Activated naive CD4-positive, alpha-beta T cell treated with anti-CD3 and anti-CD28 coated beads, Interleukin-2, amount 10 ng/mL, durations not matched to agents 7 days and 5 days (primary cell): ENCODE measurements around the gene UBE2F.
"Not testable (repeated sequence)": the region's sequence is repeated elsewhere in the genome, so short reads cannot be mapped to it uniquely, and the experiment has no call there.

Experiments used
- CTCF ChIA-PET: fragments of 350-600 bp; sonication (Branson Sonifier 250); formaldehyde crosslinking; loops from one replicate; lab custom pipeline; 2021; ENCODE audit warnings: antibody characterized with exemption; lab: Charles Lee
- DNase-seq: peaks from one replicate; pipeline ENCODE4 v3.0.0-alpha.2; 2020
- H3K27ac Mint-ChIP-seq: one replicate; pipeline ENCODE4 v1.8.0; 2021; ENCODE audit warnings: mild to moderate bottlenecking, moderate library complexity, mixed read lengths
- H3K27me3 Mint-ChIP-seq: one replicate; pipeline ENCODE4 v1.8.0; 2021; ENCODE audit warnings: mild to moderate bottlenecking, mixed read lengths
- H3K36me3 Mint-ChIP-seq: one replicate; pipeline ENCODE4 v1.8.0; 2021; ENCODE audit warnings: mixed read lengths
- H3K4me1 Mint-ChIP-seq: one replicate; pipeline ENCODE4 v1.8.0; 2021; ENCODE audit warnings: mixed read lengths
- H3K4me3 Mint-ChIP-seq: one replicate; pipeline ENCODE4 v1.8.0; 2021; ENCODE audit warnings: mild to moderate bottlenecking, moderate library complexity, mixed read lengths
- H3K9me3 Mint-ChIP-seq: one replicate; pipeline ENCODE4 v1.8.0; 2021; ENCODE audit warnings: mixed read lengths

UBE2F gene

GRCh38 chr2:237934186-237934585 lies 32.6 kb upstream of the UBE2F start:
- CTCF ChIA-PET: no interaction called here
- H3K27me3 Mint-ChIP-seq: peaks cover 15% of the 10 kb centered on the region
- no peak overlapping the region for H3K27ac Mint-ChIP-seq
- H3K4me3 Mint-ChIP-seq: no peak overlapping the region
- no peak for DNase-seq
- H3K9me3 Mint-ChIP-seq: peaks cover 14% of the 10 kb centered on the region
- H3K4me1 Mint-ChIP-seq: peaks cover 21% of the 10 kb centered on the region
- peaks cover 7% of the 10 kb centered on the region for H3K36me3 Mint-ChIP-seq

- Mint-ChIP-seq H3K9me3 (peaks cover 4% of the 10 kb centered on the region), H3K27ac (no peak overlapping the region), H3K36me3 (peaks cover 6% of the 10 kb centered on the region), H3K4me3 (no peak overlapping the region), H3K4me1 (peaks cover 37% of the 10 kb centered on the region), H3K27me3 (peaks cover 15% of the 10 kb centered on the region)
- CTCF ChIA-PET: no interaction called here
- DNase-seq: no peak
Observed at GRCh38 chr2:237935740-237936452, 30.9 kb upstream of the UBE2F start.

DNA sequence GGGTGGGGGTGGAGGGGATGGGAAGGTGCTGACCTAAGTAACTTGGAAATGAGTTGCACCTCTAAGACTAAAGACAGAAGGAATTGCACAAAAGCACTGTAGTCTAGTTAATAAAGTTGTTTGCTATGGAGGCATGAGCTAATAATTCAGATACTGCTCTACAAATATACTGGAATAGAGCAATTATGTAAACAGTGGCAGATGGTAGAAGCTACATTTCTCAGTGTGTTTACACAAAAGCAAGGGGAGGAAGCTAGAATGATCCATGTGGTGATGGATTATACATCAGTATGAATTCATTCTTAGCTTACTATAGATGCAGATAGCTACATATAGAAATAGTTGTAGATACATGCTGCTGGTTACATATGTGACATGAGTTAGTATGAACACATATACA lies 27.6 kb upstream of the UBE2F start:
- Mint-ChIP-seq H3K9me3 (peaks cover 7% of the 10 kb centered on the region), H3K36me3 (peaks cover 16% of the 10 kb centered on the region), H3K4me3 (no peak overlapping the region), H3K4me1 (peaks cover 65% of the 10 kb centered on the region), H3K27ac (peak overlapping the region; percentile 19), H3K27me3 (peaks cover 8% of the 10 kb centered on the region)
- DNase-seq: no peak
- CTCF ChIA-PET: interaction anchor here (1.2 to 2.4 kb wide), 3 partner anchors 16 to 200 kb away, joined by 3 to 7 read pairs (median 3); no protein-coding TSS in a partner anchor

GRCh38 chr2:237940828-237941227 lies 26.0 kb upstream of the UBE2F start:
- CTCF ChIA-PET: interaction anchor here (2.4 kb wide), 1 partner anchor 17 kb away, joined by 7 read pairs; no protein-coding TSS in a partner anchor
- peak overlapping the region; percentile 96 for H3K27ac Mint-ChIP-seq
- DNase-seq: no peak
- no peak overlapping the region for H3K4me3 Mint-ChIP-seq
- peaks cover 4% of the 10 kb centered on the region for H3K27me3 Mint-ChIP-seq
- peaks cover 73% of the 10 kb centered on the region for H3K4me1 Mint-ChIP-seq
- H3K9me3 Mint-ChIP-seq: peaks cover 23% of the 10 kb centered on the region
- peaks cover 28% of the 10 kb centered on the region for H3K36me3 Mint-ChIP-seq

DNA sequence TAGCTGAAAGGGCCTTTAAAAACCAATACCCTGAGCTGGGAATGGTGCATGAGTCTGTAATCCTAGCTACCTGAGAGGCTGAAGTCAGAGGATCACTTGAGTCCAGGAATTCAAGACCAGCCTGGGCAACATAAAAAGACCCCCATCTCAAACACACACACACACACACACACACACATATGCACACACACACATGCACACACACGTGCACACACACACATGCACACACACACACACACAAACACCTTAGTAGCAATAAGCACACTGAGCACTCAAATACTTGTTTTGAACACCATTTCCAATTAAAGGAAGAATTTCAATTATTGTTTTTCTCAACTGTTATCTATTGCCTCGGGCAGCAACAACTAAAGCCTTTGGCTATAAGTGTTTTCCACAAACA lies 25.6 kb upstream of the UBE2F start:
- H3K9me3 Mint-ChIP-seq: peaks cover 27% of the 10 kb centered on the region
- H3K4me1 Mint-ChIP-seq: peaks cover 73% of the 10 kb centered on the region
- peaks cover 6% of the 10 kb centered on the region for H3K27me3 Mint-ChIP-seq
- H3K4me3 Mint-ChIP-seq: no peak overlapping the region
- H3K27ac Mint-ChIP-seq: peak overlapping the region; percentile 96
- DNase-seq: no peak
- CTCF ChIA-PET: interaction anchor here (2.4 kb wide), 1 partner anchor 18 kb away, joined by 7 read pairs; no protein-coding TSS in a partner anchor
- H3K36me3 Mint-ChIP-seq: peaks cover 33% of the 10 kb centered on the region

DNA sequence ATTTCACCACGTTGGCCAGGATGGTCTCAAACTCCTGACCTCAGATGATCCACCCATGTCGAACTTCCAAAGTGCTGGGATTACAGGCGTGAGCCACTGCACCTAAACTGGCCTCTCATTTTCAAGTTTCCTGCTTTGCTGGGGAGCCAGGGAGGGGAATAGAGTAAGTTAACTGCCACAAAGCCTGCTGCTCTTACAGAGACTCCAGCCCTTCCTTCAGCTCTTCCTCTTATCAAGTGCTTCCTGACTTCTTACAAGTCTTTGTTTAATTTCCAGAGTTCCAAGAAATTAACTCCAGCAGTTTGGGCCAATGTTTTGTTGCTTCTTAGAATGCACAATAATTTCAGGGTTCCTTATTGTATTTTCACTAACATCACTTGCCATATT lies 24.3 kb upstream of the UBE2F start:
- DNase-seq: no peak
- Mint-ChIP-seq H3K9me3 (peaks cover 32% of the 10 kb centered on the region), H3K27ac (peak overlapping the region; percentile 96), H3K36me3 (peaks cover 42% of the 10 kb centered on the region), H3K4me3 (peak overlapping the region; percentile 8), H3K4me1 (peaks cover 81% of the 10 kb centered on the region), H3K27me3 (peaks cover 6% of the 10 kb centered on the region)
- CTCF ChIA-PET: interaction anchor here (0.9 to 2.3 kb wide), 2 partner anchors 10 to 17 kb away, joined by 3 to 7 read pairs; no protein-coding TSS in a partner anchor

DNA sequence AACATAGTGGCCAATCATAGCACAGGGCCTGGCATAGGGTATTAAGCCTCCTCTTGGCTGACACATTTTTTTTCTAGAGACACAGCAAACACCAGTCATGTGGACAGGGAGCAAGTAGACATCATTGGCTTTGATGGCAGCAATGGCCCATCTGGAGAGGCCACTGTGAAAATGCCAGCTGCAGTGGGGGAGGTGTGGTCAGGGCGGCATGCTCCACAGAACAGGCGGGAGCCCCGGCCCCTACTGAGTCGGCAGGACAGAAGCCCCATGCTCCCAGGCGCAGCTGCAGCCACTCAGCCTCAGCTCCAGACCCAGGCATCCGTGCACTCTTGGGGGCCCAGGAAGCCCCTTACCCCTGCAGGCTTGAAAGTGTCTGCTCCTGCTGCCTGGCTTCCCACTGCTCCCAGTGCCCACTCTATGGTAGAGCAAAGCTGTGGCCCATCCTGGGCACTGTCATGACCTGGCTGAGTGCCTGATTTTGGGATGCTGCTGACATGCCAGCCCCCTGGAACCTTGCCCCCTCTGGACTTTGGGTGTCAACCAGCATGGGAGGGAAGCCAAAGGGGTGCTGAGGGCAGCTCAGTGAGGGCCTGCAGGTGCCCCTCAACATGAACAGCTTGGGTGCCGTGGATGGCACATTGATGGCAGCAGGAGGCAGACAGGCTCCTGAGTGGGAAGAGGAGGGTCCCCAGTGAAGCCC lies 23.3 kb upstream of the UBE2F start:
- Mint-ChIP-seq H3K9me3 (peaks cover 32% of the 10 kb centered on the region), H3K27me3 (peaks cover 6% of the 10 kb centered on the region), H3K36me3 (peaks cover 42% of the 10 kb centered on the region), H3K4me1 (peaks cover 81% of the 10 kb centered on the region), H3K27ac (peak overlapping the region; percentile 96), H3K4me3 (no peak overlapping the region)
- no peak for DNase-seq
- CTCF ChIA-PET: interaction anchor here (0.9 to 2.3 kb wide), 2 partner anchors 9 to 18 kb away, joined by 3 to 7 read pairs; no protein-coding TSS in a partner anchor

GRCh38 chr2:237944302-237944701 lies 22.5 kb upstream of the UBE2F start:
- peaks cover 6% of the 10 kb centered on the region for H3K27me3 Mint-ChIP-seq
- no peak overlapping the region for H3K4me3 Mint-ChIP-seq
- DNase-seq: no peak
- H3K27ac Mint-ChIP-seq: peak overlapping the region; percentile 82
- H3K9me3 Mint-ChIP-seq: peaks cover 32% of the 10 kb centered on the region
- H3K36me3 Mint-ChIP-seq: peaks cover 41% of the 10 kb centered on the region
- peaks cover 76% of the 10 kb centered on the region for H3K4me1 Mint-ChIP-seq
- CTCF ChIA-PET: no interaction called here

DNA sequence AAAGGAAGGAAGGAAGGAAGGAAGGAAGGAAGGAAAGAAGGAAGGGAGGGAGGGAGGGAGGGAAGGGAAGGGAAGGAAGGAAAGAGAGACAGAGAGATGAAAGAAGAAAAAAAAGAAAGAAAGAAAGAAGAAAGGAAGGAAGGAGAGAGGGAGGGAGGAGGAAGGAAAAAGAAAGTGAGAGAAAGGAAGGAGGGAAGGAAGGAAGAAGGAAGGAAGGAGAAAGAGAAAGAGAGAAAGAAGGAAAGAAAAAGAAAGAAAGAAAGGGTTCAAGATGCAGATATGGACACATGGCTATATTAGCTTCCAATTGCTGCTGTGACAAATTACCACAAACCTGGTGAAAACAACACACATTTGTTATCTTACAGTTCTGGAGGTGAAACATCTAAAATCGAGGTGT lies 20.4 kb upstream of the UBE2F start:
- peak overlapping the region; percentile 85 for H3K27ac Mint-ChIP-seq
- H3K27me3 Mint-ChIP-seq: peaks cover 16% of the 10 kb centered on the region
- peaks cover 30% of the 10 kb centered on the region for H3K9me3 Mint-ChIP-seq
- CTCF ChIA-PET: no interaction called here
- DNase-seq: no peak
- H3K4me3 Mint-ChIP-seq: no peak overlapping the region
- peaks cover 58% of the 10 kb centered on the region for H3K4me1 Mint-ChIP-seq
- H3K36me3 Mint-ChIP-seq: peaks cover 37% of the 10 kb centered on the region

- DNase-seq, H3K36me3 Mint-ChIP-seq, H3K9me3 Mint-ChIP-seq, H3K4me3 Mint-ChIP-seq, H3K27ac Mint-ChIP-seq, CTCF ChIA-PET: not testable (repeated sequence)
- Mint-ChIP-seq H3K27me3 (peaks cover 50% of the 10 kb centered on the region), H3K4me1 (peaks cover 23% of the 10 kb centered on the region)
Observed at GRCh38 chr2:237951354-237951753, 15.5 kb upstream of the UBE2F start.

DNA sequence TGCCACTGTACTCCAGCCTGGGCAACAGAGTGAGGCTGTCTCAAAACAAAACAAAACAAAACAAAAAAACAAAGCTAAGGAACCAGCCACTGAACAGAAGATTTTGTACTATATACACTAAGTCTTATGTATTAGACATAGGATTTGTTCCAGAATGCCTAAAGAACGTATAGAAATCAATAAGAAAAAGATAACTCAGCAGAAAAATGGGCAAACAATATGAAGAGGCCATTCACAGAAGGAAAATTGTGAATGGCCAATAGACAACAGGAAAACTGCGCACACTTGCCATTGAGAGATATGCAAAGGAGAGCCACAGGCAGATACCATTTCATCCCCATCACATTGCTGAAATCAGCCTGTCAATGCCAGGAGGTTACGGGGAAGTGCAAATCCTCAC lies 14.9 kb upstream of the UBE2F start:
- Mint-ChIP-seq H3K4me1 (peaks cover 23% of the 10 kb centered on the region), H3K27ac (no peak overlapping the region), H3K36me3 (peaks cover 7% of the 10 kb centered on the region), H3K4me3 (no peak overlapping the region), H3K9me3 (peaks cover 4% of the 10 kb centered on the region), H3K27me3 (peaks cover 53% of the 10 kb centered on the region)
- no peak for DNase-seq
- CTCF ChIA-PET: interaction anchor here (1.9 kb wide), 1 partner anchor 9 kb away, joined by 7 read pairs; no protein-coding TSS in a partner anchor

- CTCF ChIA-PET: interaction anchor here (1.9 kb wide), 1 partner anchor 10 kb away, joined by 7 read pairs; no protein-coding TSS in a partner anchor
- DNase-seq: no peak
- H3K9me3 Mint-ChIP-seq: no peaks in the 10 kb centered on the region
- H3K27ac Mint-ChIP-seq: no peak overlapping the region
- H3K27me3 Mint-ChIP-seq: peaks cover 62% of the 10 kb centered on the region
- H3K36me3 Mint-ChIP-seq: no peaks in the 10 kb centered on the region
- H3K4me3 Mint-ChIP-seq: no peak overlapping the region
- peaks cover 21% of the 10 kb centered on the region for H3K4me1 Mint-ChIP-seq
Observed at GRCh38 chr2:237952851-237953250, 14.0 kb upstream of the UBE2F start.

GRCh38 chr2:237955640-237956401 lies 11.0 kb upstream of the UBE2F start:
- Mint-ChIP-seq H3K9me3 (no peaks in the 10 kb centered on the region), H3K4me3 (no peak overlapping the region), H3K27me3 (peaks cover 73% of the 10 kb centered on the region), H3K27ac (no peak overlapping the region), H3K36me3 (no peaks in the 10 kb centered on the region), H3K4me1 (peaks cover 19% of the 10 kb centered on the region)
- CTCF ChIA-PET: no interaction called here
- DNase-seq: peak; percentile 32

DNA sequence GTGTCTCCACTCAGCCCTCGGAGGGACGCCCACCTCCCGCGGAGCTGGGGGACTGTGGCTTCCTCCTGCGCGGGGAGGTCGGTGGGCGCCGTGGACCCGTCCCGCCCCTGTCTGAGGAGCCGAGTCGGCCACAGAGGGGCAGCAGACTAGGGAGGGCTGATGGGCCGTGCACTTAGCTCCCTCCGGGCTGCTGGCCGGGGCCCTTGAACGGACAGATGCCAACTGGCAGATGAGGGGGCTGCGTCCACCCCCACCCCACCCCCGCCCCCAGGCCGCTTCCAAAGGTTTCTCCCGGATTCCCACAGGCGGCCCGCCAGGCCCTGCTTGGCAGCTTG lies 10.4 kb upstream of the UBE2F start:
- Mint-ChIP-seq H3K27me3 (peaks cover 68% of the 10 kb centered on the region), H3K36me3 (no peaks in the 10 kb centered on the region), H3K4me1 (peaks cover 19% of the 10 kb centered on the region), H3K4me3 (no peak overlapping the region), H3K9me3 (no peaks in the 10 kb centered on the region), H3K27ac (no peak overlapping the region)
- CTCF ChIA-PET: no interaction called here
- DNase-seq: no peak
